PC-3 (cell line): ENCODE results near the gene NRG4.

Experiments
- EZH2 ChIP-seq: fragments of 300-600 bp; sonication (generic); IDR thresholded peaks from one replicate; pipeline ENCODE4 v1.6.1; 2017; ENCODE audit warnings: antibody characterized with exemption, mild to moderate bottlenecking, low read length; ENCODE audit not compliant: unreplicated experiment
- TF ChIP-seq, protein P1 (sequence below): fragments of 300-600 bp; sonication (generic); conservative IDR thresholded peaks from 2 replicates; pipeline ENCODE4 v1.5.1; 2017; ENCODE audit warnings: antibody characterized with exemption, low read depth, mild to moderate bottlenecking, low read length

DNA sequence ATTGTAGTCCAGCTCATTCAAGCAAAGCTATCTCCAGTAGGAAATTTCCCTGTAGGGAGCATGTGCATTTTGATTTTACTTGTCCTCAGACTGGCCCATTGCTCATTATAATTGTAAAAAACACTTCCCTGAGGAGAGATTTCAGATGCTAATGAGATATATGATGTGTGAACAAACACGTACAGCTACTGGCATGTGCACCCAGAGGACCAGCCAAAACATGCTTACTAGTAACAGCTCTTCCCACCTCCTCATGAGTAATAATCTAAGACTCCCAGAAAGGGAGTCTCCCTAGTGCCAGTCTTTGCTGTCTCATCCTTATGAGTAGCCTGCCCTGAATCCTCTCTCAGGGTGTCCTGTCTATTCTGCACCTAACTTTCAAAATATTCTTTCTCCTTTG lies 65.1 kb downstream of the NRG4 start:
- TF ChIP-seq, protein P1, sequence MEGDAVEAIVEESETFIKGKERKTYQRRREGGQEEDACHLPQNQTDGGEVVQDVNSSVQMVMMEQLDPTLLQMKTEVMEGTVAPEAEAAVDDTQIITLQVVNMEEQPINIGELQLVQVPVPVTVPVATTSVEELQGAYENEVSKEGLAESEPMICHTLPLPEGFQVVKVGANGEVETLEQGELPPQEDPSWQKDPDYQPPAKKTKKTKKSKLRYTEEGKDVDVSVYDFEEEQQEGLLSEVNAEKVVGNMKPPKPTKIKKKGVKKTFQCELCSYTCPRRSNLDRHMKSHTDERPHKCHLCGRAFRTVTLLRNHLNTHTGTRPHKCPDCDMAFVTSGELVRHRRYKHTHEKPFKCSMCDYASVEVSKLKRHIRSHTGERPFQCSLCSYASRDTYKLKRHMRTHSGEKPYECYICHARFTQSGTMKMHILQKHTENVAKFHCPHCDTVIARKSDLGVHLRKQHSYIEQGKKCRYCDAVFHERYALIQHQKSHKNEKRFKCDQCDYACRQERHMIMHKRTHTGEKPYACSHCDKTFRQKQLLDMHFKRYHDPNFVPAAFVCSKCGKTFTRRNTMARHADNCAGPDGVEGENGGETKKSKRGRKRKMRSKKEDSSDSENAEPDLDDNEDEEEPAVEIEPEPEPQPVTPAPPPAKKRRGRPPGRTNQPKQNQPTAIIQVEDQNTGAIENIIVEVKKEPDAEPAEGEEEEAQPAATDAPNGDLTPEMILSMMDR = no peak
- TF ChIP-seq EZH2 = no peak
